ENCODE measurements around the gene USH1G. TPM values are rescaled to one million over a fixed set of nuclear protein-coding genes. Genes with fewer than 3 reads are reported as not detected.
"Not testable (repeated sequence)": the region's sequence is repeated elsewhere in the genome, so short reads cannot be mapped to it uniquely, and the experiment has no call there.

The USH1G gene
- total RNA-seq, 2 experiments from 2014 or later: not detected

DNA sequence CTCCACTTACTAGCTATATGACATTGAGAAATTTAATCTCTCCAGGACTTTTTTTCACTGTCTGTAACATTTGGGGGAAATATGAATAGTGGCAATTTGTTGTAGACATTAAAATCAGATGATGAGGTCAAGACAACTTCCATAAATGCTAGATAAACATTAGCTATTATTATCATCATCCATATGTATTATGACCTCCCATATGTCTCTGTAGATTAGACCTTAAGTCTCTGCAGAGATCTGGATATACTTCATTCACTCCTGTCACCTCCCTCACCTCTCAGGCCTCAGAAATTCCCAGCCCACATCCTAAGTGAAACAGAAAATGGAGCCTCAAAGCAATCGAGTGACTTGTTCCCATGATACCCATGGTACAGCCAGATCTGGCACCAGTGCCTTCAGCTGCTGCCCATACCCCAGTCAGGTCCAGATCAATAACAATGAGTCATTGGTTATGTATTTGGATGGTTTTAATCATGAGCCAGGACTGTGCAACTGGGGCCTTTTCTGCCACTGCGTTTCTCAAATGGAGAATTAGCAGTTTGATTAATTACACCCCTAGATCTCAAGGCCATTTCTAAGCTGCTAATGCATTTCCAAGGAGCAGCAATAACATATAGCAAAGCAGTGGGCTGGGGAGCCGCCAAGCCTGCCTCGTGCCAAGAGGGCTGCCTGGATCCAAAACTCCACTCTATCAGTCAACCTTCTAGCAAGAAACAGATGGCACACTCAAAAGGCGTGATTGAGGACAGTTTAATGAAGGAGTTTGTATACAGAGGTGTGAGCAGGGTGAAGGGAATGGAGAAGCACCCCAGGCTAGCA lies 47.7 kb downstream of the USH1G start:
- H3K4me3 Mint-ChIP-seq: no peak overlapping the region
- no peak overlapping the region for H3K27ac Mint-ChIP-seq
- peaks cover 12% of the 10 kb centered on the region for H3K36me3 Mint-ChIP-seq (ENCODE audit: low read depth)
- no peaks in the 10 kb centered on the region for H3K27me3 Mint-ChIP-seq (ENCODE audit: low read depth)
- CTCF ChIA-PET: interaction anchor here (1.0 to 6.2 kb wide), 6 partner anchors 12 to 133 kb away, joined by 3 to 44 read pairs (median 8); no protein-coding TSS in a partner anchor
- no peak for DNase-seq
- peaks cover 25% of the 10 kb centered on the region for H3K4me1 Mint-ChIP-seq (ENCODE audit: low read depth)
- intact Hi-C loops (cut with micrococcal nuclease): loop anchor here (10.0 kb wide), 1 partner anchor 789 kb away; the partner anchor contains the start of genes RECQL5 and SAP30BP
- H3K9me3 Mint-ChIP-seq: no peaks in the 10 kb centered on the region

DNA sequence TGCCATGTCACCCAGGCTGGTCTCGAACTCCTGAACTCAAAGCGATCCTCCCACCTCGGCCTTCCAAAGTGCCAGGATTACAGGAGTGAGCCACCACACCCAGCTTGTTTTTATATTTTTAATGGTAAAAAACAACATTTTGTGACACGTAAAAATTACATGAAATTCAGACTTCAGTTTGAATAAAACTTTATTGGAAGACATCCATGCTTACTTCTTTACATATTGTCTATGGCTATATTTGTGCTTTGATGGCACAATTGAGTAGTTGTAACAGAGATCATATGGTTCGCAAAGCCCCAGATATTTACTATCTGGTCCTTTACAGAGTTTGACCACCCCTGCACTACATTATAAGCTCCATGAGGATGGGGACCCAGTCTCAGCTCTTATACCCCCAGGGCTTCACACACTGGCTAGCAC lies 48.4 kb downstream of the USH1G start:
- H3K27me3 Mint-ChIP-seq (ENCODE audit: low read depth): no peaks in the 10 kb centered on the region
- H3K36me3 Mint-ChIP-seq (ENCODE audit: low read depth): peaks cover 12% of the 10 kb centered on the region
- no peak overlapping the region for H3K4me3 Mint-ChIP-seq
- H3K27ac Mint-ChIP-seq: no peak overlapping the region
- CTCF ChIA-PET: interaction anchor here (0.6 to 6.2 kb wide), 8 partner anchors 11 to 368 kb away, joined by 3 to 44 read pairs (median 4); no protein-coding TSS in a partner anchor
- intact Hi-C loops (cut with micrococcal nuclease): loop anchor here (5.0 to 10.0 kb wide), 3 partner anchors 97 to 790 kb away; partner anchors contain the start of genes ATP5PD, KCTD2, NAT9 and RECQL5
- H3K9me3 Mint-ChIP-seq: no peaks in the 10 kb centered on the region
- peaks cover 25% of the 10 kb centered on the region for H3K4me1 Mint-ChIP-seq (ENCODE audit: low read depth)
- DNase-seq: no peak

GRCh38 chr17:74873874-74874614 lies 49.0 kb downstream of the USH1G start:
- H3K27me3 Mint-ChIP-seq (ENCODE audit: low read depth): no peaks in the 10 kb centered on the region
- intact Hi-C loops (cut with micrococcal nuclease): loop anchor here (1.0 to 10.0 kb wide), 10 partner anchors 22 to 791 kb away; partner anchors contain the start of genes ATP5PD, CDR2L, GGA3 and JPT1
- H3K27ac Mint-ChIP-seq: peak overlapping the region; percentile 91
- CTCF ChIA-PET: interaction anchor here (0.6 to 6.2 kb wide), 9 partner anchors 10 to 369 kb away, joined by 3 to 44 read pairs (median 4); partner anchors contain the start of gene OTOP2
- DNase-seq: no peak
- H3K4me3 Mint-ChIP-seq: peak overlapping the region; percentile 88
- H3K9me3 Mint-ChIP-seq: no peaks in the 10 kb centered on the region
- H3K4me1 Mint-ChIP-seq (ENCODE audit: low read depth): peaks cover 25% of the 10 kb centered on the region
- H3K36me3 Mint-ChIP-seq (ENCODE audit: low read depth): peaks cover 12% of the 10 kb centered on the region

- peaks cover 12% of the 10 kb centered on the region for H3K36me3 Mint-ChIP-seq (ENCODE audit: low read depth)
Measured at GRCh38 chr17:74873037-74873873, 49.8 kb downstream of the USH1G start.

DNA sequence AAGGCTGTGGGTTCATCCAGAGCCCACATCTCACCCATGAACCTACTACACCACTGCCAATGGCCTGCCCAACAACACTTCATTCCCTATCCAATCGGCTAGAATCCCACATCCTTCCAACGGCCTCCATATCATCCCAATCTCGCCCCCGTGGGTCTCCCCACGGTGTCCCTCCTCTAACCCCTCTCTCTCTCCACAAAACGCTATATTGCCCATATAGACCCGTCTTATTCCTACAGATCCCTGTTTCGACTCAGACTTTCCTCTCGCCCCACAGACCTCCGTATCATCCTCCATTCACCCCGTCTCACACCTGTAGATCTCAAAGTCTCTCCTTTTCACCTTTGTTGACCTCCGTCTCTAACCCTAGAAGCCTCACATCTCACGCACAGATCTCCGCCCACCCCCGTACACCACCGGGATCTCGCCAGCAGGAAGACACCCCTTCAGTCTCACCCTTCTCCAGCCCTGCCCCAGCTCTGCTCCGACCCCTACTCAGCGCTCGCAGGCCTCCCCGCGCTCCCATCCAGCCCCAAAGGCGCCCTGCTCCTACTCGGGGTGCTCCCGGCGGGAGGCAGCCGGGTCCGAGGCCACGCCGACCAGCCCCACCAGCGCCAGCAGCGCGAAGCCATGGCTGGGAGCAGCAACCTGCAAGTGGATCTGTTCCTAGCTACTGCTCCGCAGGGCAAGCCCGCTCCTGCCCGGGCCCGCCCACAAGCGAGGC lies 50.6 kb downstream of the USH1G start, which contains the start of gene FDXR:
TSS of gene FDXR (minus strand) at position 682 of the 724 bp plus-strand sequence. CDS start at position 632, 50 bp downstream.
- CTCF ChIA-PET: interaction anchor here (0.6 to 6.2 kb wide), 8 partner anchors 9 to 318 kb away, joined by 3 to 44 read pairs (median 5); partner anchors contain the start of gene RAB37
- Mint-ChIP-seq H3K27me3 (ENCODE audit: low read depth) (no peaks in the 10 kb centered on the region), H3K4me3 (peak within 1 kb of the TSS; percentile 88), H3K36me3 (ENCODE audit: low read depth) (peaks cover 12% of the 10 kb centered on the region), H3K27ac (peak within 1 kb of the TSS; percentile 91), H3K4me1 (ENCODE audit: low read depth) (peaks cover 27% of the 10 kb centered on the region), H3K9me3 (no peaks in the 10 kb centered on the region)
- intact Hi-C loops (cut with micrococcal nuclease): loop anchor here (1.0 to 10.0 kb wide), 10 partner anchors 20 to 792 kb away; partner anchors contain the start of genes ATP5PD, CDR2L, GGA3 and JPT1
- DNase-seq: no peak

More at GRCh38 chr17:74873037-74873873, 49.8 kb downstream of the USH1G start:
- H3K9me3 Mint-ChIP-seq: no peaks in the 10 kb centered on the region
- H3K4me1 Mint-ChIP-seq (ENCODE audit: low read depth): peaks cover 27% of the 10 kb centered on the region
- intact Hi-C loops (cut with micrococcal nuclease): loop anchor here (1.0 to 10.0 kb wide), 10 partner anchors 21 to 792 kb away; partner anchors contain the start of genes ATP5PD, CDR2L, GGA3 and JPT1
- no peaks in the 10 kb centered on the region for H3K27me3 Mint-ChIP-seq (ENCODE audit: low read depth)
- CTCF ChIA-PET: interaction anchor here (0.6 to 6.2 kb wide), 8 partner anchors 10 to 317 kb away, joined by 3 to 44 read pairs (median 4); partner anchors contain the start of genes OTOP2 and RAB37
- H3K27ac Mint-ChIP-seq: peak overlapping the region; percentile 91
- DNase-seq: peak; percentile 100
- H3K4me3 Mint-ChIP-seq: peak overlapping the region; percentile 88

GRCh38 chr17:74871356-74872076 lies 51.5 kb downstream of the USH1G start:
- no peak for DNase-seq
- no peak overlapping the region for H3K27ac Mint-ChIP-seq
- H3K4me3 Mint-ChIP-seq: peak overlapping the region; percentile 88
- H3K27me3 Mint-ChIP-seq (ENCODE audit: low read depth): no peaks in the 10 kb centered on the region
- intact Hi-C loops (cut with micrococcal nuclease): loop anchor here (2.0 to 10.0 kb wide), 4 partner anchors 94 to 793 kb away; partner anchors contain the start of genes ATP5PD, JPT1, KCTD2 and NAT9
- no peaks in the 10 kb centered on the region for H3K9me3 Mint-ChIP-seq
- H3K36me3 Mint-ChIP-seq (ENCODE audit: low read depth): peaks cover 12% of the 10 kb centered on the region
- CTCF ChIA-PET: interaction anchor here (0.6 to 6.2 kb wide), 5 partner anchors 8 to 419 kb away, joined by 3 to 44 read pairs (median 6); no protein-coding TSS in a partner anchor
- peaks cover 27% of the 10 kb centered on the region for H3K4me1 Mint-ChIP-seq (ENCODE audit: low read depth)

- intact Hi-C loops (cut with micrococcal nuclease): loop anchor here (5.0 to 10.0 kb wide), 3 partner anchors 93 to 794 kb away; partner anchors contain the start of genes ATP5PD, KCTD2, NAT9 and RECQL5
- Mint-ChIP-seq H3K4me1 (ENCODE audit: low read depth) (peaks cover 27% of the 10 kb centered on the region), H3K27ac (no peak overlapping the region), H3K27me3 (ENCODE audit: low read depth) (no peaks in the 10 kb centered on the region), H3K9me3 (no peaks in the 10 kb centered on the region), H3K36me3 (ENCODE audit: low read depth) (peaks cover 12% of the 10 kb centered on the region), H3K4me3 (no peak overlapping the region)
- DNase-seq: no peak
- CTCF ChIA-PET: interaction anchor here (0.6 to 6.2 kb wide), 5 partner anchors 7 to 231 kb away, joined by 3 to 44 read pairs (median 3); no protein-coding TSS in a partner anchor
Measured at GRCh38 chr17:74870512-74870911, 52.5 kb downstream of the USH1G start.

DNA sequence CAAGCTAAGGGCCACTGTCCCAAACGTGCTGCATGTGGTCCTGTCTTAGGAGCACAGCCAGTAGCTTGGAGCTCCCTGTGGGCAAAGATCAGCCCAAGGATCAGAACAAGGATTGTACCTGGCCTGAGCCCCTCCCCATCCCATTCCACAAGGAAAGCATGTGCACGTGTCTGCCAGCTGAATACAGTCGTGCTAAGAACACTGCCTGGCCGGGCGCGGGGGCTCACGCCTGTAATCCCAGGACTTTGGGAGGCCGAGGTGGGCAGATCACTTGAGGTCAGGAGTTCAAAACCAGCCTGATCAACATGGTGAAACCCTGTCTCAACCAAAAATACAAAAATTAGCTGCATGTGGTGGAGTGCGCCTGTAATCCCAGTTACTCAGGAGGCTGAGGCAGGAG lies 53.0 kb downstream of the USH1G start:
- H3K4me1 Mint-ChIP-seq (ENCODE audit: low read depth): peaks cover 22% of the 10 kb centered on the region
- H3K27me3 Mint-ChIP-seq (ENCODE audit: low read depth); H3K9me3 Mint-ChIP-seq; H3K27ac Mint-ChIP-seq; DNase-seq; H3K4me3 Mint-ChIP-seq: not testable (repeated sequence)
- peaks cover 12% of the 10 kb centered on the region for H3K36me3 Mint-ChIP-seq (ENCODE audit: low read depth)
- CTCF ChIA-PET: interaction anchor here (5.8 kb wide), 1 partner anchor 78 kb away, joined by 27 read pairs; no protein-coding TSS in a partner anchor
- intact Hi-C loops (cut with micrococcal nuclease): loop anchor here (5.0 to 10.0 kb wide), 3 partner anchors 93 to 795 kb away; partner anchors contain the start of genes ATP5PD, KCTD2, NAT9 and RECQL5

DNA sequence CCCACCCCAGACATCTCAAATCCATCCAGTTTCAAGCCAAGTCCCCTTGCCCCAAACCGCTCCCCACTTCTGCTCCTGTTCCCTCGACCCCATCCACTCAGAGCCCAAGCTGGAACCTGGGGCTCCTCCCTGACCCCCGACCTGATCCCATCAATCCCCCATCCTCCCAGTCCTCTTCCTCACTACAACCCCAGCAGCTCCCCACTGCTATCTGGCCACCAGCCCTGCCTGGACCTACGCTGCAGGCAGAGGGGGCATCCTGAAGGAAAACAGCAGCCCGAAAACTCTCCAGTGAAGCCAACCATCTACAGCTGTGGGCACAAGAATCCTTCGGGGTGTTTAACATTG lies 54.2 kb downstream of the USH1G start:
- no peaks in the 10 kb centered on the region for H3K27me3 Mint-ChIP-seq (ENCODE audit: low read depth)
- no peaks in the 10 kb centered on the region for H3K9me3 Mint-ChIP-seq
- no peak overlapping the region for H3K4me3 Mint-ChIP-seq
- H3K27ac Mint-ChIP-seq: no peak overlapping the region
- peaks cover 16% of the 10 kb centered on the region for H3K4me1 Mint-ChIP-seq (ENCODE audit: low read depth)
- CTCF ChIA-PET: interaction anchor here (1.2 to 5.8 kb wide), 2 partner anchors 77 to 89 kb away, joined by 4 to 27 read pairs; no protein-coding TSS in a partner anchor
- intact Hi-C loops (cut with micrococcal nuclease): no loop called here
- no peak for DNase-seq
- H3K36me3 Mint-ChIP-seq (ENCODE audit: low read depth): peaks cover 14% of the 10 kb centered on the region

All from activated naive CD4-positive, alpha-beta T cell treated with anti-CD3 and anti-CD28 coated beads for 36 hours (primary cell).